UCSD-AML1 (cell line): ENCODE results near the gene ACACA.
"Not testable (repeated sequence)": the region's sequence is repeated elsewhere in the genome, so short reads cannot be mapped to it uniquely, and the experiment has no call there.

Experiments
- DNase-seq: peaks from one replicate; lab custom pipeline; 2025; ENCODE audit not compliant: unreplicated experiment; lab: John Stamatoyannopoulos, UW

ACACA gene

DNA sequence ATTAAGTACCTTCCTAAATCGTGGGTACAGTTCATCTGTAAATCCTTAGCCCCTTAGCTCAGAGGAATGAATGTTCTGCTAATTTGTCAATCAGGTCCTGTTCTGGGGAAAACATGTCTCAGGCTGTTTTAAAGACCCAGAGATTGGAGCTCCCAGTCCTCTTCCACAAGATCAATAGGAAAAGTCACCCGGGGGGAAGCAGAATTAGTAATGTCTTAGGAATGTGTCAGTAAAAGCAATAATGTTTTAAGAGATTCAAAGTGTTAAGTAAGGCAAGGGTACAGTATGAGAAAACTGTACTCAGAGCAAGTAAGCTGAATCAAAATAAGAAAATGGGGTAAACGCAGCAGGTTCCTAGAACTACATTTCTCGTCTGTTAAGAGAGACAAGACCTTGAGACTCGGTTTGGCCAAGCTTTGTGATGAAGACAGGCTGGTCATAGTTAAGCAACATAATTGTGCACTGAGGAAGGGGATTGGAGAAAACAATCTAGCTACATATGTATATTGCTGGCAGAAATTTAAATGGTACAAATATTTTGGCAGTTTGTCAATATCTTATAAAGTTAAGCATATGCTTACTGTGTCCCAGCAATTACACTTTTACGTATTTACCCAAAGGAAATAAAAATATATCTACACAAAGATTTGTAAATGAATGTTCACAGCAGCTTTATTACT, 223.7 kb downstream of the ACACA start:
- DNase-seq: no peak

DNA sequence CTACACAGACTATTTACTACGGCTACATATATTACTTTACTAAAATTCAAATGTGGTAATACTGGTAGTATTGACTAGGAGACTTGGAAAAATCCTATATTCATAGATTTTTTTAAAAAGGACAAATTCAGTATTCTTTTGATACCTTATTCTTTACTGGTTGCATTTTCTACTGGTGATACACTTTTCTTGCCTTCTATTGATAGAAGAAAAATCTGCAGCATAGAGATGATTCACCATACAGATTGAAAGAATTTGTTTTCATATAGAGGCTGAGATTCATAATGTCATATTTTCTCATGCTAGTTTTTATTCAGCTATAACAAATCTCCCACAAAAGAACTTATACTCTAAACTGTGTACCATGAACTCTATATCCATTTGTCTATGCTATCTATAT, 226.3 kb downstream of the ACACA start:
- DNase-seq: no peak

DNA sequence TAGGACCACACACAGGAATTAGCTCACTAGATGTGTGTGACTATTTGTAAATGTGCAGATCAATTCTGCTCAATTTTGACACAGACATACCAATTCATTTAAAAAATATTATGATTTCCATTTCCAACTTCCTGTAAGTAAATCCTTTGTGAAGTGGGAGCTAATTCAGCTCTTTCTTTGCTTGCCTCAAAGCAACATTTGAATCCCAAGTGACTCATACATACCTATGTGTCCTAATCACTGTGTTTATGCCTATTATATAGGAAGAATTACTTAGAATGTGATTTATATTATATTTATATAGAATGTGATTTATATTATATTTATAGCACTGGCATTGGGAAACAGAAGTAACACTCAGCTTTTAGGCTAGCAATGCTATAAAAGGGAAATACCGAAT, 226.7 kb downstream of the ACACA start:
- no peak for DNase-seq

DNA sequence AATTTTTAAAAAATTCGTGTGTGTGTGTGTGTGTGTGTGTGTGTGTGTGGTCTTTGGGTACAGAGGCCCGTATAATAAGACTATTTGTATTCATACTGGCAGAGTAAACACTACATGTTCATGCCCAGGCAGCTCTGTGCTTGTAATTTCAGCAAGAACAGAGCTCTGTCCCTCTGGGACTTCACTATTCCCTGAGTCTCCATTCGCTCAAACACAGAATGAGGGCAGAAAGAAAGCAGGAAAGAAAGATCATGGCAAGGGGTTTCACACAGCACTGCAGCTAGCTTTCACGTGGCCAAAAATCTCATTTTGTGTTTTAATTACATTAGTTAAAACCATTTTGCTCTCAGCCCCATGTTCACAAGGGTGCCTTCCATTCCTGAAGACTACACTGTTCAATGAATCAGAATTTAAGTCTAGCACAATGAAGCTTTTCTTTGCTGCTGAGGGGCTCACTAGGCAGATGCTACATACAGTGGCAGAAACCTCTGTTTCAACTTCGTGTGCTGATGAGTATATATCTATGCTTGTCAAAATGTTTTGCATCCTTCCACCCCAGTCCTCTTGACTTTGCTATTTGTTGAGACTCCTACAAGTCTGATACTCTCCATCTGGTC, 229.3 kb downstream of the ACACA start:
- DNase-seq: no peak

DNA sequence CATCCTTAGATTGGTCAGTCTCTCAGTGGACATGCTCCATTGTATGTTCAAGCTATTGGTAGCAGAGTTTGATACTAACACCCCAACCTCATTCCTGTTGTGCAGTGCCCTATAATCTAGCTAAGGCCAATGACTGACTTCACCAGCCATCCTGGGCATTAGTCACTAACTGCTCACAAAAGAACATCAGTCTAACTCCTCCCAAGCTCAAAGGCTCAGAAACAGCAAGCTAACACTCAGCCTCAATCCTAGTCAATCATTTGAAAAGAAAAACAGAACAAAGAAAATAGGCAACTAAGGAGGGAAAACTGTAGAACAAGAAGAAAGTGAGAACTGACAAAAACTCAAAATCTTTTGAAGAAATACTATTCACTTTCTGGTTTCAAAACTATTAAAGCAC, 229.9 kb downstream of the ACACA start:
- no peak for DNase-seq

DNA sequence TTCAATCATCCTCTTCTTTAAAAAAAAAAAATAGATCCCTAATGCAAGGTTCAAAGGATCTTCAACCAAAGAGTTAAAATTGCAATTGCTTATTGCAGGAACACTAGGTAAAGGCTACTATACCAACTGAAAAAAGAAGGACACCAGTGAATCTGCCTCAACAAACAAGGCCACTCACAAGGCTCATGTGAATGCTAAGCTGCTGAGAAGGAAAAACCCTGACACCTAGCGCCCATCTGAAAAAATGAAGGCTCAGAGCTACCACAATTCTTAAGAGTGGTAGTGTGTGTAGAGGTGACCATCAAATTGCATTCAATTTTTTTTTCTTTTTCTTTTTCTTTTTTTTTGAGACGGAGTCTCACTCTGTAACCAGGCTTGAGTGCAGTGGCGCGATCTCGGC, 232.4 kb downstream of the ACACA start:
- DNase-seq: no peak

DNA sequence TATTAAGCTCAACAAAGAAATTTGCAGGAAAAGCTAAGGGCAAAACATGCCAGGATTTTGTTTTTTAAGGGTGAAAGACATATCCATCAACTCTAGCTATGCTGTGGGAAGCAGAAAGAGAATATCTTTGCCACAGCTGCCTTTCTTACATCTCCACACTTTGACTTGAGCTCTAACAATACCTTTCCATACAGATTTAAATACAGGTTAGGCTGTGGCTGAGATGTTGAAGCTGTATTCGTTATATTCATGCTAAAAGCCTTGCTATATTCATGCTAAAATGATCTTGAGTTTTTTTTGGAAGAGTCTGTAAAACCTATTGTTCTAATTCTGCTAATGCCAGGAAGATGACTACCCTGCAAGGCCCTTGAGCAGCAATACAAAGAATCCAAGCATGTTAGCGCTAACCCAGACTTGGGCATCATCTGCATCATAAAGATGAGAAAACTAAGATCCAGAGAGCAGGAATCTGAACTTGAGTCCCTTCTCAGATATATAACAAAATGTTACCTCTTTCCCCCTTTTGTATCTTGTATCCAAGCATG, 235.7 kb downstream of the ACACA start:
- DNase-seq: no peak

DNA sequence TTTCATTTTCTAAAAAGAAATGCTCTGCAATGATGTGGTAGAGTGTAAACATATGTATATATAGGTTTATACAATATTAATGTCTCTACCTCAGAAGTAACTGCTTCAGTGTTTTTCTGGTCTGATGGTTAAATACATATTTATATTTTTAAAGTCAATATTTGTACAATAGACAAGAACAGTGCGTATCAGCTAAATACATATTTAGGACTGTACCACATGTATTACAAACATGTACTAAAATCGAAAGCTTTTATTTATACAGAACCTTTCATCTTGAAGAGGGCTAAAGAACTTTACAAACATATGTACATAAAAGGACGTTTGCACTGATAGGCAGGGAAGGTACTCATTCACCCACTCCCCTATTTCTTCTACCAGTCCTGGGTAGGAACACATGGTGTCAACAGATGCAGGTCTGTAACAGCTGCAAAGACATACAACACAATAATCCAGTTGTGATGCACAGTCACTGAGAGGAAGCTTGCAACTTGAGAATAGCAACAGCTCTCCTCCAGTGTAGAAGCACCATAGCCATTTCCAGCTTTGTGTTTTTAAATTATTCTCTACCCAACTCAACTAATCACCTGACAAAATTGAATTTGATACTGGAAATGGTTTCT, 237.8 kb downstream of the ACACA start:
- no peak for DNase-seq

DNA sequence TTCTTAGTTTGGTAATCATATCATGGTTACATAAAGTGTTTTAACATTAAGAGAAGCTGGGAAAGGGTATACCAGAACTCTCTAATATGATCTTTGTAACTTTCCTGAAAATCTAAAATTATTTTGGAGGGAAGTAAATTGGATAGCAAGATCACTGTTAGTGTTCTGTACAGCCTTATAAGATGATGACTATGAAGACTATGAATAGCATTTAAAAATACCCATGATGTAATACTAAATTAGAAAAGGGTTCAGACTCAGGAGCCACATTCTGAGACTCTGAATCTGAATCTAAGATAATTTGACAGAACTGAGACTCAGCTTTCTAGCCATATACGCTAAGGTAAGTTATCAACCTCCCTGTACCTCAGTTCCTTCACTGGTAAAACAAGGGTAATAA, 238.9 kb downstream of the ACACA start:
- no peak for DNase-seq

DNA sequence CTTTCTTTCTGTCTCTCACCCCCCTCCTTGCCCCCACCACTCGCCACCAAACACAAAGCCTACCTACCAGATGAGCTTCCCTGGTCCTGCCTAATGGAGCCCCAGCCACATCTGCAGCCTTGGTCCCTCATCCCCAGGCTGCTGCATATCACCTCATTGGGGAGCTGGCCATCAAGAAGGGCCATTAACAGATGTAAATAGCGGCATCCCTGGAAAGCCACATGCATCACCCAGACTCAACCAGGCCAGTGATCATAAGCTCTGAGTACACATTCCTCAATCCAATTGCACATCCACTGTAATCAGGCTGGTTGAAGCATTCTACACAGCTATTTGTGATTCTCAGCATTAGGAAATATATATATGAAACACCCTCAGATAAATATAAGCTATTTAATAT, 242.6 kb downstream of the ACACA start:
- DNase-seq: no peak

DNA sequence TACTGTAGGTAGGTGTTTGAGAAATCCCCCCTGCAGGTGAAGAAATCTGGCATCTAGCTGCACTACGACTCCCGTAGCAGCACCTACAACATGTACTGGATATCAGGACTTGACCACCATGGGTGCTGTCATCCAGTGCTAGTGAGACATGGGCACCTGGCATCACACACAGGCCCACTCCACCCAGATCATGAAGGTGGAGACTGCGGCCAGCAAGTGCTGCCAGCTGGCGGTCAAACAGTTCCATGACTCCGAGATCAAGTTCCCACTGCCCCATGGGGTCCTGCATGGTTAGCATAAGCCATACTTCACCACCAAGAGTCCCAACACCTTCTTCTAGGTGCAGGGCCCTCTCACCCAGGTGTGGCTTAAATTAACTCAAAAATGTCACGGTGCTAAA, 243.8 kb downstream of the ACACA start:
- DNase-seq: no peak

DNA sequence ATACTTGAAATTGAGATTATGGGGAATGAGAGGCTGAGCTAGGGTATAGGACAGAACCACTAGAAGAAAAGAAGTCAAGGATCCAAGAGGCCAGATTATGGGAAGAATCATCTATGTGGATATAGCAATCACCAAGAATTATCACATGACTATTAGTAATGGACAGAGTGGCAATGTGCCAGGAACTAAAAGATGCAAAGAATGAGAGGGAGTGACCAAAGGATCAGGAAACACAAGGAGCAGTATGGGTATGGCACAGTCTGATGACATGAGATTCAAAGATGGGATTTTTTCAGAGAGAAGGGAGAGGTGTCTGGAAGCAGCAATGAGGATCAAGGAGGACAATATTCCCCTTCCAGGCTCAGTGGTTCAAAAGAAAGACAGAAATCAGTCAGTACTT, 245.7 kb downstream of the ACACA start:
- no peak for DNase-seq

DNA sequence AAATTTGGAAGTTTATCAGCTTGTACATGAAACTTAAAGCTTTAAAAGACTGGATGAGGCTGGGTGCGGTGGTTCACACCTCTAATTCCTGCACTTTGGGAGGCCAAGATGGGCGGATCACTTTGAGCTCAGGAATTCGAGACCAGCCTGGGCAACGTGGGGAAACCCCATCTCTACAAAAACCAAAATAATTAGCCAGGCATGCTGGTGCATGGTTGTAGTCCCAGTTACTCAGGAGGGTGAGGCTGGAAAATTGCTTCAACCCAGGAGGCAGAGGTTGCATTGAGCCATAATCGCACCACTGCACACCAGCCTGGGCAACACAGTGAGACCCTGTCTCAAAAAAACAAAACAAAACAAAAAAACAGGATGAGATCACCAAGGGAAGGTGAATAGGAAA, 248.3 kb downstream of the ACACA start:
- no peak for DNase-seq

DNA sequence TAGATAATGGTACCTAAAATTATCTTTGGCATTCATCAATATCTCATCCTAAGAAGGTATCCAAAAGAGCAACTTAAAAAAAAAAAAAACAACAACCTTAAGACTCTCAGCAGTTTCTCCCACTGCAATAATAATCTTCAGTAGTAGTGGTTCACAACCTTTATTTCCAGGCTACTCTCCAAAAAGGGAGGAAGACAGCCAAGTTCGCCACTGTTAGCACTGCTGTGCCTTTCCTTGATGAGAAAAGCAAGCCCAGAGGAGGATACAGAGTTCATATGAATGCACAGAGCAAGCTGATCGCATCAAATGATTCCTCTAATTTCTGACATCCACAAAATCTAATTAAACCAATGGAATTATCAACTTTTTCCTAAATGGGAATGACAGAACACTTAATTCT, 258.5 kb downstream of the ACACA start:
- no peak for DNase-seq

DNA sequence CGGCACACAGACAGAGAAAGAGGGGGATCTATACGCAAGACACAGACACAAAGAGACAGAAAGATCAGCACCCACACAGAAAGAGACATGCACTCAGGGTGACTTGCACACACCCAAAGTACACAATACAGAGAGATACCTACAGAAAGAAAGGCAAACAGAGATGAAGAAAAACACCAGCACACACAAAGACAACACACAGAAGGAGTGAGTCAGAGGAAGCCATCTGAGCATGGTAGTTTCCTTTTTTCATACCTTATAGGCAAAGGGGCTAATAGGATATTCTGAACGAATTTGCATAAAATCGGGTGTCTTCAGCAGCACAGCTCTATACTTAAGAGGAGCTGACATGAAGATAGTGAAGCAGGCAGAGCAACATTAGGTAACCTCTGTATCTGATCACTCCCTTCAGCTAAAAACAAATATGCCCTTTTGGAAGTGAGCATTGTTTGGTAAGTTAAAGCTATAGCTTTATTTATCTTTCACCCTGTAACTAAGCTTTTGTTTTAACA, 259.3 kb downstream of the ACACA start:
- no peak for DNase-seq

DNA sequence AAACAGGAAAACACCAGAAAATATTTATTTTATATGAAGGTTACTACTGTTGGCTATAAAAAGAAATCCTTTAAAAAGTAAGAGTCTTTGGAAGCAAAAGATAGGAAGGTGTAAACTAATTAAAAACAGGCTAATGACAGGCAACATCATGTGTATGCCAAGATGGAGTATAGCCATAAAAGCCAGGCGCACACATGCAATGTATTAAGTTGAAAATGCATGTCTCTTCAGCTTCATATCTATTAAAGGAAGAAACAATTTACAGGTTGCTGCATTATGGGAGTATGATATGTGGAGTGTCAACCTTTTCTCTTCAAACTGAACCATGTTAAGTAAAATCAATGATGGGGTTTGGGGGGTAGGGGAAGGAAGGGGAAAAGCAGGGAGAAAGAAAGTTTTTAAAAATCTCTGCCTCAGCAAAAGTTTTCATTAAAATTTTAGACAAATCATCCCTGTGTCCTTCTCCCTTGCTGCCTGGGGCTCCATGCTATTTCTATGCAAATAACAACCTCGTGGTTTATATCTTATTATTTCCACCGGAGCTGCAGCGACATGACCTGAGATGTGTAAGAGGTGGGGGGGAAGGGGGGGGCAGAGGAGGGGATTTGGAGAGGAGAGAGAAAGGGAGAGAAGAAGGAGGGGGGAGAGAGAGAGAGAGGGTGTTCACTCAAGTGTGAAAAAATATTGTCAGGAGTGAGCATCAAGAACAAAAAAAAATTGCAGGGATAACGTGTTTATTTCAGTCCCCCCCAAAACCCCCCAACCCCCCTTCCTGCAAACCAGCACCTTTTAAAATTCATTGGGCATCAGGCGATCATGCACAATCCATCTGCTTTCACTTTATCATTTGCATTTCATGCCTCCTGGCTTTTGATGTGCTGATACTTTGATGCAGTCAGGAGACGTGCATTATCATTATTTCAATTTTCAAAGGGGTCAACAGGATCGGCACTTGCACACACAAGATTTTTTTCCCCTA, 260.3 kb downstream of the ACACA start:
- no peak for DNase-seq

DNA sequence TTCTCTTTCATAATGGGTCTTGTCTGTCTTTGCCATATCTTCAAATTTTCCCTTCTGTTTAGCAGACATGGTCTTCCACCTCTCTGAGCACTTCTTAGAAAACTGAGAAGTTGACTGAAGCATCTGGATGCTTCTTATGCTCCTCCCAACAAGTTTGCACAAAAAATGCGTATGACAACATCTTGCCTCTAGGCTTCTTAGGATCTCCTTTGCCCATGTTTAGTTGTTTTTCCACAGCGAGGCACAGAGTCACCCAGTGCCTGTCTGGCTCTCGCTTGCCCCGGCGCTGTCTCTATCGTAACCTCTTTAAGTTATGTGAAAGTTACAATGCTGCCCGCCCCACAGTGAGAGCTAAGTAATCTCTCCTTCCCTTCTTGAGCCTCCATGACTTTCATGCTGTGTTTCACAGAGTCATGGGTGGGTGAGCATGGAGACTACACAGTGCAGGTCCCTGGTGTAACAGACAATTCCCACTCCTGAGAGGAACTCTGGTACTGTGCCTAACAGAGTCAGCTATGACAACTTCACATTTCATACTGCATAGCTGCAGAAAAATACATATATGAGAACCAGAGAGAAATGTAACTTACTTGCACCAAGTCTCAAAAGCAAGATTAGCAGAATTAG, 262.4 kb downstream of the ACACA start:
- DNase-seq: no peak

DNA sequence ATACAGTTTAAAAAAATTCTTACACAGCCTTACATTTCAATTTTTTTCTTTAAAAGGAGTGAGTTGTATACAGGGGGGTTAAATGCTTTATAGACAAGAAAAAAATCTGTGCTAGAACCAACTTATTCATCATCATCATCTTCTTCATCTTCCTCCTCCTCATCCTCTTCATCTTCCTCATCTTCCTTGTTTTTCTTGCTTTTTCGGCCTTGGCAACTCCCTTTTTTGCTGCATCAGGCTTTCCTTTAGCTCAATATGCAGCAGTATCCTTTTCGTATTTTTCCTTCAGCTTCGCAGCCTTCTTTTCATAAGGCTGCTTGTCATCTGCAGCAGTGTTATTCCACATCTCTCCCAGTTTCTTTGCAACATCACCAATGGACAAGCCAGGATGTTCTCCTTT, 263.1 kb downstream of the ACACA start:
- DNase-seq: not testable (repeated sequence)

DNA sequence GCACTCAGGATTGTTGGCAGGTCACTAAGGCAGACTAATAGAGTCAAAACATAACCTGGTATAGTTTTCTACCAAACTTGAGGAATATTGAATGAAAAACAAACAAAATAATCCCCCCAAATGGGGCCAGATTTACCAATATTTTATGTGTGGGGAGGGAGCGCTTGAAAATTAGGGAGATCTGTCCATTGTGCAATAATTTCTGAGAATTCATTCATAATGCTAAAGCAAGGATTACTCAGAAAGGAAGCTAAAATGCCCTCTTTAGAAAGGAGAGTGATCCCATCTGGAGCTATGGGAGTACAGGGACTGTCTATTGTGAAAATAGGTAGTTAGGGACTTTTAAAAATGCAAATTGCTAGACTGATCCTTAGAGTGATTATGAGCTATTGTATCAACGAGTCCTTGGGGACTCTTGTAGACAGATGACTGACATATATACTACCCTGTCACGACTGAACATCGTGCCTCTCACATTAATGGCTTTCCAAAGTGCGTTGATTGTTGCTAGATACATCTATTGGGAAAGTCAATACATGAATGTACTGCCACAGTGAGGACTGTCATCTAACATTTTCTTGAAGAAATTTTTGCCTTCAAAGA, 264.2 kb downstream of the ACACA start:
- no peak for DNase-seq

DNA sequence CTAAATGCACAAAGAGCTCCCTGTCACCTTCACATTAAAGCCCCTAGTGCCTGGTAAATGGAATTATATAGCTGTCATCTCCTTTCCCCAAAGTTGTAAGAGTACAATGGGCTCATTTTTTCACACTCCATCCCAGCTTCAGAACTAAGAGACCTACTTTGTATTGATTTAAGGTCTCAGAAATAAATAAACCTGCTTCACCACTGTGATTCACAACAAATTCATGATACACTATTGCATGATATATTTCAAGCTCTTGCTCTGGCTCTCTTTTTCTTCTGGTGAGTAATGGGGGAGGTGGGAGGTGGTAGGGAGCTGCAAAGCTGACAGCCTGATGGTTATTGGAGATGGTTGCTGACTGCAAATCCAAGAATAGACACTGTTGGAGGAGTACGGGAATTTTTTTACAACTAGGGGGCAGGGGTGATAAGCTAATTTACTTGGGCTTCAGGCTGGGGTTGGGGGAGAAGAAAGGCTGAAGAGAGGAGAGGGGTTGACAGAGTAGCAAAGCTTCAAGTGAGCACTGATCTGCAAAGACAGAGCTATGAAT, 268.0 kb downstream of the ACACA start:
- DNase-seq: no peak
